ENCODE results near the gene RCOR1.
"Not testable (repeated sequence)": the region's sequence is repeated elsewhere in the genome, so short reads cannot be mapped to it uniquely, and the experiment has no call there.

RCOR1 gene

DNA sequence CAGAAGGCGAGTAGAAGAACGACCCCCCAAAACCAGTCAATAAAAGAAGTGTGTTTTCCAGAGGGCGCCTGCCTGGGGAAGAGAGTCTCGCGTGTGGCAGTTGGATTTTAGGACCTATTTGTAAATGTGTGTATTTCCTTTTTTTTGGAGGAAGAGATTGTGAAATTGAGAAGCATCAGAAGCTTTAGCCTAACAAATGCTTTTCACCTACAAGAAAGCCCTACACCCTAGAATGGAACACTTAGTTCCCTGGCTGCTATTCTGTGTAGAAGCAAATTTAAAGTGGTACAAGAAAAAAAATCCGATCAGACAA lies 1.3 kb downstream of the RCOR1 start:
- no peak for DNase-seq

DNA sequence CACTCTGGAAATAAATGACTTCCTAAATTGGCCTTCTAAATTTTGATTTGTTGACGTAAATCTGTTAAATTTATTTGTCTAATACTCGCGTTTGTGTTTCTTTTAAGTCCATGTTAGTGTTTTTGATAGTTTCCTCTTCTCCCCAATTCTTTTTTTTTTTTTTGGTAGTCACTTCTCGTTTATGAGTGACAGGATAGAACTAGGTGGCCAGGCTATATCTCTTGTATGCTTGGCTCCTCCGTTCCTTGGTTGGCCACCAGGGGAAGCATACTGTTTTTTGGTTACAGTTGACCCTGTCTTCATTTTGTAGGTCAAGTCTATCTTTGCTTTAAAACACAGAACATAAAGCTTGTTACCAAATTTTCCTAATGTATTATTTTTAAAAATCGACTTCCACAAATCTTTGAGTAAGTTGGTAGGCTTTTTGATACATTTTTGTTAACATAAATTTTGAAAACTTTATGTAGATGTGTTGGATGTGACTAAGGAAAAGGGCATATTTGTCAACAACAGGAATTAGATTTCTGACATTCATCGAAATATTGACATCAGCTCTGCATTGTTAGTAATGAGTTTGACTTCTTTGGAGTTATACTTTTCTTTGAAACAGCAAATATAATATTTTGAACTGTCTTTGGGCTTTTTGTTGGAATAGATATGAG lies 2.2 kb downstream of the RCOR1 start:
- DNase-seq = peak; percentile 54 to 79

DNA sequence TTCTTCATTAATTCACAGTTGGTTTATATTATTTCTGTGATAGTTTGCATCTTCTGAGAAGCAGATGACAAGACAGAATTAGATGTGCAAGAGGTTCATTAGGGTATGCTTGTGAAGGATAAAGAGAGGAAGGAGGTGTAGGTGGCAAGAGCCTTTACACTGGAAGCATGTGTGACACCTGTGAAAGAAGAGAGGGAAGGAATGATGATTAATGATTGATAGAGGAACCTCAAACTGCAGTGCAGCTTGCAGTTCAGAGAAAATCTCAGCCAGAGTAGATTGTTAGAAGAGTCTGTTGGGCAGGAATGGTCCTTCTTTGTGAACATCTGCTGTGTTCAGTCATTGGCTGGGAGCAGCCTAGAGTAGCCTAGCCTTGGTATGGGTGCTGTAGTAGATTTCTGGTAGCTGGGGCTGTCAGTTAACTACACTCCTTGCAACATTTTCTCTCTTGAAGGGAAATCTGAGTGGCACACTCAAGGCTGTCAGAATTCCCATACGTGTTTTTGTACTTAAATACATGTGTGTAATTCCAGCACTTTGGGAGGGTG lies 9.0 kb downstream of the RCOR1 start:
- no peak for DNase-seq

- no peak for DNase-seq
These were observed 10.2 kb downstream of the RCOR1 start for GRCh38 chr14:102602421-102603292.

DNA sequence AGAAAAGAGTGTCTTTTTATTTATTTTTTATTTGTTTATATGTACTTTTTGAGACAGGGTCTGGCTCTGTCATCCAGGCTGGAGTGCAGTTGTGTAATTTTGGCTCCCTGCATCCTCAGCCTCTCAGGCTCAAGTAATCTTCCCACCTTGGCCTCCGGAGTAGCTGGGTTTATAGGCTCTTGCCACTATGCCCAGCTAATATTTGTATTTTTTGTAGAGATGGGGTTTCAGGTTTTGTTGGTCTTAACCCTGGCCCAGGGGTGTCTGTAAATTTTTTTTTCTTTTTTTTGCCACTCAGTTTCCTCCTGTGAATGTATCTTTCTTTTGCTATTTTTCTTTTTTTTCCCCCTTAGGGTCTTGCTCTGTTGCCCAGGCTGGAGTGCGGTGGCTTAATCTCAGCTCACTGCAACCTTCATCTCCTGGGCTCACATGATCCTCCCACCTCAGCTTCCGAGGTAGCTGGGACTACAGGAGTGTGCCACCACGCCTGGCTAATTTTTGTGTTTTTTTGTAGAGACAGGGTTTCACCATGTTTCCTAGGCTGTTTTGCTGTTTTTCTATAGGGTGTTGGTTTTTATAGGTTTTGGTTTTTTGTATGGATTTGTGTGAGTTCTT lies 11.0 kb downstream of the RCOR1 start:
- no peak for DNase-seq

DNA sequence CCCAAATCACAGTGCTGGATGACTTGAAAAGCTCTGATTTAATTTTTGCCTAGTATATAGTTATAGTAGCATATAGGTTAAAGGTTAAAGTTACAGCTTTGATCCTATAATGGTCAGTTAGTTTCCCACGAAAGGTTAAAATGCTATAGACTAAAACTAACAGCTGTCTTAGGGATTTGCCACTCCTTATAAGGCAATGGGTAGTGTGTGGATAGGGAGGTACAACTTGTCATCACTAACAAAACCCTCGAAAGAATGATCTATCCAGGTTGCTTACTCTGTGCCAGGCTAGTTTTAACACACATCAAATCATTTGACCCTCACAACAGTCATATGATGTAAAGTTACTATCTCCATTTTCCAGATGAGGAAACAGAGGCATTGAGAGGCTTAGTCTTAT lies 11.7 kb downstream of the RCOR1 start:
- DNase-seq = peak in 1 of 2 experiments; percentile 27

DNA sequence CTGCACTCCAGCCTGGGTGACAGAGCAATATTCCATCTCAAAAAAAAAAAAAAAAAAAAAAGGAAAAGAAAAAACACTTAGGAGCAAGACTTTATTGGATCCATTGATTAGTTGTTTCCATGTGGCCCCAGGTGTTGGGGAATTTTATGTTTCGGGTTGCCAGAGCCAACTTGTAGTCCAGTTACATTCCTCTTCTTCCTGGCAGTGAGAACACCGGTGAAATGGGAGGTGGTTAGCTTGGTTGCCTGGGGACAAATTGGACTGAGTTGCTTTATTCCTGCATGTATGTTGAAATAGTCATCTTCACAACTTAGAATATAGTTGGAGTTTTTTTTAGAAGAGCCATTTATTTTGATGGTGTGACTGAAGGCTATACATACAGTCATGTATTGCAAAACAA lies 12.6 kb downstream of the RCOR1 start:
- no peak for DNase-seq

DNA sequence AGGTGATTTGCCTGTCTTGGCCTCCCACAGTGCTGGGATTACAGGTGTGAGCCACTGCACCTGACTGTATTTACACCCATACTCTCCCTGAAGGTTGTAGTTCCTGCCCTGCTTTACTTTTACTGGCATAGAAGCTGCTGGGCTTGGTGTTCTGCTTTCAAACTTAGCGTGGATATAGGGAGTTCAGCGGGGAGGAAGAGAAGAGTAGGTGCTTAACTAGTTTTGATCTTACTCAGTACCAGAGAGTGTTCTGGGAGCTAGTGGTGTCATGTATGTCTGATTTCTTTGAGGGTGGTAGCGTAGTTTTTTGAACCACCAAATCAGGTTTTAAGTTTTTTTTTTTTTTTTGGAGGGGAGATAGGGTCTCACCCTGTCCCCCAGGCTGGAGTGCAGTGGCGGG lies 13.8 kb downstream of the RCOR1 start:
- DNase-seq = no peak

DNA sequence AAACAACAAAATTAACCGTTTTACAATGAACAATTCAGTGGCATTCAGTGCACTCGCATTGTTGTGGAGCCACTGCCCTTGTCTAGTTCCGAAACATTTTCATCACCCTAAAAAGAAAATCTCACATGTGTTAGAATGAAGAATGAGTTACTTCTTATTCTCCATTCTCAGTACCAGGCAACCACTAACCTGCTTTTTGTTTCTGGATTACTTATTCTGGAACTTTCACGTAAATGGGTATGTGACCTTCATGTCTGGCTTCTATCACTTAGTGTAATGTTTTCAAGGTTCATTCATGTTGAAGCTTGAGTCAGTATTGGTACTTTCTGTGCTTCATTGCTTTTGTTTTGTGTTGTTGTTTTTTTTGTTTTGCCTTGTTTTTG lies 15.6 kb downstream of the RCOR1 start:
- no peak for DNase-seq

DNA sequence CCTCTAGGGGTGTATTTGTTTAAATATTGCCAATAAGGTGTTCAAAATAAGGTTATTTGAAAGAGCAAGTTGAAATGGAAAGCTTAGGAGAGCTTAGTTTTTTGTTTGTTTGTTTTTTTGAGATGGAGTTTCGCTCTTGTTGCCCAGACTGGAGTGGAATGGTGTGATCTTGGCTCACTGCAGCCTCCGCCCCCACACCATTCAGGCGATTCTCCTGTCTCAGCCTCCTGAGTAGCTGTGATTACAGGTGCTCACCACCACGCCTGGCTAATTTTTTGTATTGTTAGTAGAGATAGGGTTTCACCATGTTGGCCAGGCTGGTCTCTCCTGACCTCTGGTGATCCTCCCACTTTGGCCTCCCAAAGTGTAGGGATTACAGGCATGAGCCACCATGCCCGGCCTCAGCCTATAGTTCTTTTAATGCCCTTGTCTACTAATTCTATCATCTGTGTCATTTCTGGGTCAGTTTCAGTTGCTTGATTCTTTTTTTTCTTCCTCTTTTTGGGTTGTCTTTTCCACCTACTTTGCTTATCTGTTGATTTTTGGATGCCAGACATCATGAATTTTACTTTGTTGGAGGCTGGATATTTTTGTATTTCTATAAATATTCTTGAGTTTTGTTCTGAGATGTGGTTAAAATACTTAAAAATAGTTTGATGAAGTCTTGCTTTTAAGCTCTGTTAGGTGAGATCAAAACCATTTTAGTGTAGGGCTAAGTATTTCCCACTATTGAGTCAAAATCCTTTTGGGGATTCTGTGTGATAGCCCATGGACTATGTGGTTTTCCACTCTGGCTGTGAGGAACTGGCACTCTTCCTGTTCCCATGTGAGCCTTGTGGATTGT lies 18.7 kb downstream of the RCOR1 start:
- DNase-seq = no peak

DNA sequence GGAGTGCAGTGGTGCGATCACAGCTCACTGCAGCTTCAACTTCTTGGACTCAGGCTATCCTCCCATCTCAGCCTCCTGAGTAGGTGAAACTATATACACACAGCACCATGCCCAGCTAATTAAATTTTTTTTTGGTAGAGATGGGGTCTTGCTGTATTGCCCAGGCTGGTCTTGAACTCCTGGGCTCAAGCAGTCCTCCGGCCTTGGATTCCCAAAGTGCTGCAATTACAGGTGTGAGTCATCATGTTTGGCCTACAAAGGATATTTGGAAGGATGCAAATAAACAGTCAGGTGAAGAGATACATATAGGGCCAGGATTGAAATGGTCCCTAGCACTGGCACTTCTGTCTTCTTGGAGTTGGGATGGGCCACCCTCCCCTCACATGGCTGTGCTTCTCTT lies 23.9 kb downstream of the RCOR1 start:
- no peak for DNase-seq

GRCh38 chr14:102616799-102617198 lies 24.4 kb downstream of the RCOR1 start:
- no peak for DNase-seq

DNA sequence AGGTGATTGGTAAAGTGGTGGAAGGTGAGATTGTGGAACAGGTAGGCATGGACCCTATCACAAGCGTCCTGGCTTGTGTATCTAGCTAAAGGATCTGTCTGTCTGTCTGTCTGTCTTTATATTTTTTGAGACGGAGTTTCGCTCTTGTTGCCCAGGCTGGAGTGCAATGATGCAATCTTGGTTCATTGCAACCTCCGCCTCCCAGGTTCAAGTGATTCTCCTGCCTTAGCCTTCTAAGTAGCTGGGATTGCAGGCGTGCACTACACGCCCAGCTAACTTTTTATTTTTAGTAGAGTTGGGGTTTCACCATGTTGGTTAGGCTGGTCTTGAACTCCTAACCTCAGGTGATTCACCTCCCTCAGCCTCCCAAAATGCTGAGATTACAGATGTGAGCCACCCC lies 26.6 kb downstream of the RCOR1 start:
- DNase-seq = not testable (repeated sequence)

GRCh38 chr14:102620413-102620812 lies 28.0 kb downstream of the RCOR1 start:
- DNase-seq = no peak

- peak in 1 of 2 experiments; percentile 39 for DNase-seq
These were observed 29.9 kb downstream of the RCOR1 start for GRCh38 chr14:102622262-102622885.

- no peak for DNase-seq
These were observed 32.2 kb downstream of the RCOR1 start for GRCh38 chr14:102624666-102625065.

DNA sequence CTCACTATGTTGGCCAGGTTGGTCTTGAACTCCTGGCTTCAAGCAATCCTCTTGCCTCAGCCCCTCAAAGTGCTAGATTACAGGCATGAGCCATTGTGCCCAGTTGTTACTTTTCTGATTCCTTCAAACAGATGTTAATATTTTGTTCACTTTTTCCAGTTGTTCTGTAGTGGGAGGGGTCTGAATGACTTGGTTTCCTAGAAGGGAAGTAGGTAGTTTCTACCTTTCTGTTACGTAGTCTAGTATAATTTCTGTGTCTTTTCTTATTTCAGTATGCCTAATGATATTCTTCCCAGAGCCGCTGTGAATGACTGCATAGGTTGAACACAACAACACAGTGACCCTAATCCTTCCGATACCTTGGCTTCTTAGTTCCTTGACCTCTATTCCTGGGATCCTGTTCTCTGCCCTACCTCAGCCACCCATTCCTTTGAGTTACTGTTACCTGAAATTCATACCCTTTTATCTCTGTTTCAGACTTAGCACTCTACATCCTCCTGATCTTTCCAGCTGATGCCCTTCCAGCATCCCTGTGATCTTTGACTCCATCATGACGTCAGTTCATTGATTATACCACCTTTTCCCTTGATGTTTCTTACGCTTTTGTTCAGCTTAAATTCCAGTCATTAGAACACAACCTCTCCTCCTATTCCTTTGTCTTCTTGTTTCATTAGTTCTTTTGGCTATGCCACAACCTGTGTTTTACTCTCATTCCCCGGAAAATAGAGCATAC lies 33.3 kb downstream of the RCOR1 start:
- no peak for DNase-seq

DNA sequence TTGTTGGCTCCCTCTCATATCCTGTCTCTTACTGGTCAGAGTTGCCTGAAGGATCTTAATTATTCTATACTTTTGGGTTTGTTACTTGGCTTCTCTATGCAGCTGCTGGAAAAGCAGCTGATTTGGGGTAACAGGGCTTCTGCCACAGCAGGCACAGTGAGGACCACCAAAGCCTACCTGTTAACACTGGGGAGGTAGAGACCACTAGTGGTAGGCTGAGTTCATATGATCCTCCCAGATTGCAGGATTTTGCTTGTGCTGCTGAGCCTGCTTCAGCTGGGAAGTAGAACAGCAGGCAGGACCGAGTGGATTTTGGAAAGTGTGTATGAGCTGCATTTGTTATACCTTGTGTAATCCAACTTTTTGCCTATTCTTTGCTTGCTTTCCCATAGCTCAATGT lies 34.1 kb downstream of the RCOR1 start:
- peak in 1 of 2 experiments; percentile 31 for DNase-seq

GRCh38 chr14:102629011-102629444 lies 36.6 kb downstream of the RCOR1 start:
- peak in 1 of 2 experiments; percentile 18 for DNase-seq

DNA sequence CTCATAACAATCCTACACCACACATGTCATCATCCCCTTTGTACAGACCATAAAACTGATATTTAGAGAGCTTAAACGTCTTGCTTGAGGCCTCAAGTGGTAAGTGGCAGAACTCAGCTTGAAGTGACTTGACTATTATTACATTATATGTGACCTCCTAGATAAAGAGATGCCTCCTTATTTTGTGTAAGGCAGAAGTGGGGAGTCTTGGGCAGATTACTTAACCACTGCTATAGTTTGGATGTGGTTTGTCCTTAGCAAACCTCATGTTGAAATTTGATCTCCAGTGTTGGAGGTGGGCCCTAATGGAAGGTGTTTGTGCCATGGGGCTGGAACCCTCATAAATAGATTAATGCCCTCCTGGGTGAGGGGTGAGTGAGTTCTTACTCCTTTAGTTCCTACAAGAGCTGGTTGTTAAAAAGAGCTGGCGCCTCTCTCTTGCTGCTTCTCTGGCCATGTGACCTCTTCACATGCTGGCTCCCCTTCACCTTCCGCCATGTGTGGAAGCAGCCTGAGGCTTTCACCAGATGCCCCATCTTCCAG lies 37.4 kb downstream of the RCOR1 start:
- peak; percentile 81 to 93 for DNase-seq

DNA sequence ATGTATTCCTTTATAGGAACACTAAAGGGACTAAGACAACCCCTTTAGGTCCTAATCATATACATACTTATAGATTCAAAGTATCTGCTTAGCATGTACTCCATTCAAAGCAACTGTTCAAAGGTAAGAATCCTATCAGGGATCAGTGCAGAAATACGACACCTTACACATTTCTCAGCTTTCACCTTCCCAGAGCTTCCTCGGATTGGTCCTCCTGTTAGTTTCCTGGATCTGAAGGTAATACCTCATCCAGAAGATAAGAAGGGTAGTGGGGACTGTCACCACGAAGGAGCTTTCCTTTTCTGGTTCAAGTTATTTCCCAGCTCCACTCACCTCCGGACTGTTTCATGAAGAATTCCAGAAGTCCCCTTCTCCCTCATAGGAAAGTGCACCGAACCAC lies 38.0 kb downstream of the RCOR1 start:
- peak in 1 of 2 experiments; percentile 76 for DNase-seq

All from NCI-H524 (cell line).